Activated CD4-positive, alpha-beta T cell treated with anti-CD3 and anti-CD28 coated beads for 36 hours (primary cell): Measurements from ENCODE around the gene C1orf53. TPM values are rescaled to one million over a fixed set of nuclear protein-coding genes. Genes with fewer than 3 reads are reported as not detected.

Source experiments
- total RNA-seq, 2 experiments: library from RNA; stranded (reverse); gene quantifications; one replicate each; pipeline ENCODE4 v1.2.3, GENCODE V29; 2021

Gene C1orf53
- total RNA-seq, 2 experiments from 2014 or later, result 0.66 TPM; not detected in 1

Other genes starting within 250 kb of the C1orf53 start
- 10 to 100 TPM in 1 of 2 experiments, 1 to 10 TPM in 1; 9.6 to 12.6 TPM for gene DENND1B, start 127.2 kb upstream of the C1orf53 start, total RNA-seq
- gene LHX9, start 14.7 kb downstream of the C1orf53 start, total RNA-seq, result not detected